ENCODE data around the gene OCA2.

GRCh38 chr15:27768732-27769475, 330.2 kb downstream of the OCA2 start:
- TF ChIP-seq CTCF (IDR thresholded peaks at IDR 0.05; ENCODE audit: low read depth, low read length) (no peak), EZH2phosphoT487 (IDR thresholded peaks at IDR 0.05; ENCODE audit: low read depth) (no peak)
